Endothelial cell of umbilical vein (primary cell): ENCODE results near the gene RRAGD. TPM values are rescaled to one million over a fixed set of nuclear protein-coding genes. Genes with fewer than 3 reads are reported as not detected.

Source experiments
- BruUV-seq: library from RNA; stranded (reverse); fragments of 400-500 nt; replicated peaks from 2 replicates; lab custom pipeline; 2021; lab: Mats Ljungman, UMichigan
- CTCF ChIA-PET: fragments of 300-600, 350-600 bp; sonication (Branson Sonifier 250); formaldehyde crosslinking; loops from one replicate; lab custom pipeline; 2021; ENCODE audit warnings: antibody characterized with exemption, inconsistent platforms; lab: Charles Lee
- POLR2A ChIA-PET: fragments of 300-600, 350-600 bp; sonication (Branson Sonifier 250); formaldehyde crosslinking; loops from one replicate; lab custom pipeline; 2021; ENCODE audit warnings: antibody characterized with exemption, inconsistent platforms; lab: Charles Lee
- DNase-seq: peaks from one replicate; pipeline ENCODE4 v3.0.0-alpha.2; 2011; ENCODE audit warnings: low read depth, low spot score
- FAIRE-seq: peaks from 2 replicates; lab custom pipeline; 2011; peaks lifted over from hg19 to GRCh38; lab: Jason Lieb, UNC
- H2AFZ ChIP-seq: 2 replicates; pipeline ENCODE4 v1.6.0; 2012; ENCODE audit warnings: low read depth, low read length, control low read depth, inconsistent platforms
- H3K27ac ChIP-seq: 2 replicates; pipeline ENCODE4 v1.5.1; 2011; ENCODE audit warnings: low read depth, mild to moderate bottlenecking, control low read depth, low read length, moderate library complexity; ENCODE audit not compliant: insufficient read depth
- H3K27me3 ChIP-seq, 2 experiments: 2 replicates each; pipeline versions ENCODE4 v1.6.0 to v1.6.1; 2011; ENCODE audit warnings: low read length in 2 of 2, mixed read lengths in 1 of 2; ENCODE audit not compliant: control insufficient read depth in 2 of 2, insufficient read depth in 2 of 2
- H3K36me3 ChIP-seq, 2 experiments: 2 replicates in 1 of 2; 3 replicates in 1 of 2; pipeline ENCODE4 v1.5.1; 2011; ENCODE audit warnings: low read length in 2 of 2, mild to moderate bottlenecking in 1 of 2, moderate library complexity in 1 of 2; ENCODE audit not compliant: control insufficient read depth in 2 of 2, insufficient read depth in 2 of 2; ENCODE audit errors: extremely low read depth in 1 of 2
- H3K4me1 ChIP-seq: 3 replicates; pipeline ENCODE4 v1.5.1; 2011; ENCODE audit warnings: mild to moderate bottlenecking, low read length; ENCODE audit not compliant: control insufficient read depth, insufficient read depth; ENCODE audit errors: extremely low read depth
- H3K4me2 ChIP-seq: 2 replicates; pipeline ENCODE4 v1.6.1; 2011; ENCODE audit warnings: low read length, control low read depth, mixed read lengths; ENCODE audit not compliant: insufficient read depth
- H3K4me3 ChIP-seq, 3 experiments: fragments of 200-600 bp in 1 of 3; sonication (generic), shearing (Covaris generic) in 1 of 3; replicated peaks in 1 of 3; 2 replicates each; pipeline ENCODE4 v1.5.1; 2011 to 2016; ENCODE audit warnings: control low read depth in 3 of 3, low read length in 3 of 3, mild to moderate bottlenecking in 2 of 3, inconsistent platforms in 1 of 3, low read depth in 1 of 3, moderate library complexity in 1 of 3; ENCODE audit not compliant: insufficient read depth in 1 of 3
- H3K79me2 ChIP-seq: 2 replicates; pipeline ENCODE4 v1.6.0; 2012; ENCODE audit warnings: low read length, inconsistent platforms; ENCODE audit not compliant: control insufficient read depth, insufficient read depth
- H3K9ac ChIP-seq: replicated peaks from 2 replicates; pipeline ENCODE3; 2011; ENCODE audit warnings: low read length, control low read depth; ENCODE audit not compliant: insufficient read depth; ENCODE audit errors: extremely low read depth
- H3K9me1 ChIP-seq: replicated peaks from 3 replicates; pipeline ENCODE4 v1.6.0; 2011; ENCODE audit warnings: mild to moderate bottlenecking, low read length; ENCODE audit not compliant: control insufficient read depth, insufficient read depth; ENCODE audit errors: extremely low read depth
- H3K9me3 ChIP-seq: replicated peaks from 2 replicates; pipeline ENCODE4 v1.5.1; 2012; ENCODE audit warnings: low read length, inconsistent platforms; ENCODE audit not compliant: control insufficient read depth, insufficient read depth
- H4K20me1 ChIP-seq: replicated peaks from 2 replicates; pipeline ENCODE3; 2011; ENCODE audit warnings: mild to moderate bottlenecking, low read length; ENCODE audit not compliant: control insufficient read depth, insufficient read depth; ENCODE audit errors: extremely low read depth
- FOS ChIP-seq: IDR thresholded peaks from 2 replicates; pipeline ENCODE4 v1.6.1; 2011; ENCODE audit warnings: mild to moderate bottlenecking, low read length, moderate library complexity, borderline replicate concordance; ENCODE audit not compliant: insufficient read depth
- GATA2 ChIP-seq: IDR thresholded peaks from 2 replicates; pipeline ENCODE4 v1.7.0; 2011; ENCODE audit warnings: low read depth, mild to moderate bottlenecking, moderate library complexity, mixed read lengths, low read length; ENCODE audit not compliant: insufficient read length, insufficient read depth
- JUN ChIP-seq: IDR thresholded peaks from 2 replicates; pipeline ENCODE4 v1.6.1; 2011; ENCODE audit warnings: borderline replicate concordance, low read depth; ENCODE audit not compliant: insufficient read length, insufficient read depth
- MYC ChIP-seq: IDR thresholded peaks from one replicate; pipeline ENCODE4 v1.6.1; 2011; ENCODE audit warnings: mild to moderate bottlenecking, low read depth, low read length
- POLR2AphosphoS5 ChIP-seq: IDR thresholded peaks from 2 replicates; pipeline ENCODE4 v1.6.1; 2012; ENCODE audit warnings: low read depth, mild to moderate bottlenecking, control low read depth, low read length, moderate library complexity; ENCODE audit not compliant: insufficient read depth
- dilution Hi-C: fragments of 300-500 bp; cut with MboI; formaldehyde crosslinking; loops from one replicate; pipeline ENCODE4 v1.15.0; 2019; ENCODE audit warnings: low sequenced_read_pairs; ENCODE audit not compliant: extremely low pct_ligation_motif_present
- intact Hi-C: fragments of 100-400 bp; cut with micrococcal nuclease; formaldehyde crosslinking; loops from one replicate; pipeline ENCODE4 v1.10.0; 2022
- polyA plus RNA-seq, 4 experiments: library from polyadenylated mRNA; depleted of rRNA in 3 of 4; stranded (reverse) in 3 of 4; unstranded in 1 of 4; fragments of >200 nt; gene quantifications; 2 replicates each; pipeline versions ENCODE4 v1.2.1 to v1.2.3, GENCODE V29; 2011 to 2012; ENCODE audit warnings: missing spikeins in 1 of 4
- total RNA-seq: library from RNA; stranded (reverse); gene quantifications from 2 replicates; pipeline ENCODE4 v1.2.3, GENCODE V29; 2021
- TF ChIP-seq, protein P1 (sequence below): IDR thresholded peaks from 2 replicates; pipeline ENCODE4 v1.6.1; 2011; ENCODE audit not compliant: insufficient read depth, insufficient read length
- TF ChIP-seq, protein P2 (sequence below), 2 donors: IDR thresholded peaks; 1 replicate in 1 of 2; 2 replicates in 1 of 2; pipeline ENCODE4 v1.5.1; 2011; ENCODE audit warnings: low read length in 2 of 2, mild to moderate bottlenecking in 2 of 2, moderate library complexity in 2 of 2, control low read depth in 1 of 2, inconsistent platforms in 1 of 2, low read depth in 1 of 2; ENCODE audit not compliant: insufficient read depth in 1 of 2; ENCODE audit errors: extremely low read depth in 1 of 2

Gene RRAGD
- total and polyA plus RNA-seq, 2 donors (not counting 3 experiments of a cell fraction or from before 2014, with no cell fraction given), result 0.07 to 2.0 TPM

DNA sequence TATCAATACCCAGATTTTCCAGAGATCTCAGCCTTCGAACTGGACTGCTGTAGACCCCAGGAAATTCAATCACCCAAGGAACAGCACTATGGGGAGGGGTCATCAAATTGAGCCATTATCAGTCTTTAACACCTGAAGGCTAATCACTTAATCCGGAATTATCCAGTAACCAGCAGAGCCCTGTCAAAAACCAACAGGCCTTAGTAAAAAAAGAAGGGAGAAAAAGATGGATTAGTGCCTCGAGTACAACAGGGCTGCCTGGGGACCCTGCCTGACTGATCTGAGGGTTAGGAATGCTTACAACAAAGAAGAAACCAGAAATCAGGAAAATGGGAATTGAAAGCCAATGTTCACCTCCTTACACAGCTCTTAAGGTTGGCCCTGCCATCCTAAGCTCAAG is 7.6 kb downstream of the RRAGD start:
- no peak overlapping the region for H2AFZ ChIP-seq
- no peak overlapping the region for H3K4me2 ChIP-seq
- intact Hi-C loops (no loop called here), dilution Hi-C loops (no loop called here)
- FAIRE-seq (no peak), DNase-seq (no peak)
- no peaks in the 10 kb centered on the region for H3K9me1 ChIP-seq
- H3K4me3 ChIP-seq, result no peak overlapping the region
- H3K27me3 ChIP-seq, result peaks cover 9 to 12% of the 10 kb centered on the region in 2 experiments
- H4K20me1 ChIP-seq, result no peaks in the 10 kb centered on the region
- POLR2A ChIA-PET, result no interaction called here
- no peaks in the 10 kb centered on the region for H3K79me2 ChIP-seq
- no peak overlapping the region for H3K27ac ChIP-seq
- CTCF ChIA-PET, result interaction anchor here (1.5 kb wide), 2 partner anchors 28 to 93 kb away, joined by 3 to 4 read pairs; no protein-coding TSS in a partner anchor
- no peaks in the 10 kb centered on the region for H3K4me1 ChIP-seq
- no peaks in the 10 kb centered on the region for H3K9me3 ChIP-seq
- H3K9ac ChIP-seq, result no peak overlapping the region
- no peaks in the 10 kb centered on the region for H3K36me3 ChIP-seq
- no TSS peak for BruUV-seq
- TF ChIP-seq MYC, result no peak
- no peak for TF ChIP-seq FOS
- TF ChIP-seq, protein P1, sequence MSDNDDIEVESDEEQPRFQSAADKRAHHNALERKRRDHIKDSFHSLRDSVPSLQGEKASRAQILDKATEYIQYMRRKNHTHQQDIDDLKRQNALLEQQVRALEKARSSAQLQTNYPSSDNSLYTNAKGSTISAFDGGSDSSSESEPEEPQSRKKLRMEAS, result no peak
- no peak for TF ChIP-seq POLR2AphosphoS5
- no peak for TF ChIP-seq GATA2
- no peak for TF ChIP-seq JUN
- TF ChIP-seq, protein P2, sequence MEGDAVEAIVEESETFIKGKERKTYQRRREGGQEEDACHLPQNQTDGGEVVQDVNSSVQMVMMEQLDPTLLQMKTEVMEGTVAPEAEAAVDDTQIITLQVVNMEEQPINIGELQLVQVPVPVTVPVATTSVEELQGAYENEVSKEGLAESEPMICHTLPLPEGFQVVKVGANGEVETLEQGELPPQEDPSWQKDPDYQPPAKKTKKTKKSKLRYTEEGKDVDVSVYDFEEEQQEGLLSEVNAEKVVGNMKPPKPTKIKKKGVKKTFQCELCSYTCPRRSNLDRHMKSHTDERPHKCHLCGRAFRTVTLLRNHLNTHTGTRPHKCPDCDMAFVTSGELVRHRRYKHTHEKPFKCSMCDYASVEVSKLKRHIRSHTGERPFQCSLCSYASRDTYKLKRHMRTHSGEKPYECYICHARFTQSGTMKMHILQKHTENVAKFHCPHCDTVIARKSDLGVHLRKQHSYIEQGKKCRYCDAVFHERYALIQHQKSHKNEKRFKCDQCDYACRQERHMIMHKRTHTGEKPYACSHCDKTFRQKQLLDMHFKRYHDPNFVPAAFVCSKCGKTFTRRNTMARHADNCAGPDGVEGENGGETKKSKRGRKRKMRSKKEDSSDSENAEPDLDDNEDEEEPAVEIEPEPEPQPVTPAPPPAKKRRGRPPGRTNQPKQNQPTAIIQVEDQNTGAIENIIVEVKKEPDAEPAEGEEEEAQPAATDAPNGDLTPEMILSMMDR (IDR thresholded peaks at IDR 0.05; ENCODE audit: extremely low read depth in 1 of 2, insufficient read depth in 1 of 2, low read depth in 1 of 2, low read length in 2 of 2), result no peak
